Parathyroid adenoma (tissue), 2 donors: ENCODE measurements around the gene CHRNA9.

Experiments
- H2AFZ ChIP-seq: fragments of 300-600 bp; sonication (generic); one replicate; pipeline ENCODE4 v1.7.0; 2017; ENCODE audit warnings: antibody characterized with exemption, mild to moderate bottlenecking
- H3K27ac ChIP-seq: fragments of 300-600 bp; sonication (generic); one replicate; pipeline ENCODE4 v1.7.0; 2017
- H3K27me3 ChIP-seq: fragments of 300-600 bp; sonication (generic); one replicate; pipeline ENCODE4 v1.7.0; 2017; ENCODE audit warnings: low read length; ENCODE audit not compliant: control insufficient read depth, insufficient read depth
- H3K36me3 ChIP-seq: fragments of 300-600 bp; sonication (generic); one replicate; pipeline ENCODE4 v1.7.0; 2017; ENCODE audit warnings: low read length; ENCODE audit not compliant: control insufficient read depth, insufficient read depth
- H3K4me1 ChIP-seq: fragments of 300-600 bp; sonication (generic); one replicate; pipeline ENCODE4 v1.7.0; 2017; ENCODE audit warnings: control low read depth
- H3K4me2 ChIP-seq: fragments of 300-600 bp; sonication (generic); one replicate; pipeline ENCODE4 v1.7.0; 2017; ENCODE audit warnings: low read length
- H3K4me3 ChIP-seq: fragments of 300-600 bp; sonication (generic); one replicate; pipeline ENCODE4 v1.7.0; 2017; ENCODE audit warnings: low read depth, low read length
- H3K79me2 ChIP-seq: fragments of 300-600 bp; sonication (generic); one replicate; pipeline ENCODE4 v1.7.0; 2017; ENCODE audit warnings: control low read depth
- H3K9ac ChIP-seq: fragments of 300-600 bp; sonication (generic); one replicate; pipeline ENCODE4 v1.7.0; 2017; ENCODE audit warnings: mild to moderate bottlenecking
- H3K9me3 ChIP-seq: fragments of 300-600 bp; sonication (generic); one replicate; pipeline ENCODE4 v1.7.0; 2017; ENCODE audit warnings: low read length; ENCODE audit not compliant: control insufficient read depth
- CTCF ChIP-seq: fragments of 300-600 bp; sonication (generic); IDR thresholded peaks from one replicate; pipeline ENCODE4 v1.7.0; 2017; ENCODE audit warnings: antibody characterized with exemption, mild to moderate bottlenecking
- donor health status: primary hyperparathyroidism.

Gene CHRNA9

GRCh38 chr4:40403081-40403480 is 67.9 kb downstream of the CHRNA9 start:
- no peaks in the 10 kb centered on the region for H3K79me2 ChIP-seq
- no peaks in the 10 kb centered on the region for H3K27me3 ChIP-seq
- H3K27ac ChIP-seq = no peak overlapping the region
- H3K4me3 ChIP-seq = no peak overlapping the region
- no peak overlapping the region for H2AFZ ChIP-seq
- H3K9me3 ChIP-seq = no peaks in the 10 kb centered on the region
- no peak overlapping the region for H3K4me2 ChIP-seq
- TF ChIP-seq CTCF = no peak
- H3K4me1 ChIP-seq = no peaks in the 10 kb centered on the region
- no peak overlapping the region for H3K9ac ChIP-seq
- no peaks in the 10 kb centered on the region for H3K36me3 ChIP-seq
